ENCODE results near the gene SPON2.

The SPON2 gene

DNA sequence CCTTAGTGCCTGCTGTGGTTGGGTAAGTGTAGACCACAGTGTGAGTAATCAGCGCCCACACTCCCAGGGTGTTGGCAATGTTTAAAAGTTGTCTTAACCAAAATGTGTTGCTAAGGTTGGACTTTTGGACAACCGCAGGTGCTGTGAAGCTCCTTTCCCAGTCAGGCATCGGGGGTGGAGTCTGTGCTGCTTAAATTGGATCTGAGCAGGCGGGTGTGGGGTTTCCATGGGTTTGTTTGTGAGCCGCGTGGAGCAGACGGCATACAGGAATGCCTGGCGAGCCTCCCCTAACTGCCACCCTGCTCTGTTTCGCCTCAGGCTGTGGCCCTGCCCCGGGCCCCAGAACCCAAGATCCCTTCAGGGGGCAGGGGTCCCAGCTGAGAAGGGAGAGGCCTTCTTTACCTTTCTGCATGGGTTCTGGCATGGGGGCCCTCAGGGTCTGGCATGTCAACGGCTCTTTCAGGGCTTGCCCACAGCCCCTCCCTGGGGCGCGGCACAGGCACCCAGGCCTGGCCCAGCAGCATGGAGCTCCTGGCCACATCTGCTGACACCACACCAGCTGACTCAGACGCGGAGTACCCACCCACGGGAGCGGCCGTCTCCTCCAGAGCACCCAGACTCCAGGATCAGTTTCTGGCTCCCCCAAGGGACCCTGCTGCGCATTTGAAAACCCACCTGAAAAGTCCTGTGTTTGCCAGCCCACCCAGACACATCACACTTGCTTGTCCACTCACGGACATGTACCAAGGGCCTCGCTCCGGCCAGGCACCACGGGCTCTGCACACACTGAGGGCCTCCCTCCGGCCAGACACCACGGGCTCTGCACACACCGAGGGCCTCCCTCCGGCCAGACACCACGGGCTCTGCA is 5.1 kb upstream of the SPON2 start:
- peaks cover 48% of the 10 kb centered on the region for H3K27me3 Mint-ChIP-seq
- peaks cover 19% of the 10 kb centered on the region for H3K4me1 Mint-ChIP-seq
- peaks cover 18% of the 10 kb centered on the region for H3K9me3 Mint-ChIP-seq
- CTCF ChIA-PET: no interaction called here
- no peak overlapping the region for H3K27ac Mint-ChIP-seq
- H3K4me3 Mint-ChIP-seq: no peak overlapping the region
- peaks cover 22% of the 10 kb centered on the region for H3K36me3 Mint-ChIP-seq
- no peak for DNase-seq

DNA sequence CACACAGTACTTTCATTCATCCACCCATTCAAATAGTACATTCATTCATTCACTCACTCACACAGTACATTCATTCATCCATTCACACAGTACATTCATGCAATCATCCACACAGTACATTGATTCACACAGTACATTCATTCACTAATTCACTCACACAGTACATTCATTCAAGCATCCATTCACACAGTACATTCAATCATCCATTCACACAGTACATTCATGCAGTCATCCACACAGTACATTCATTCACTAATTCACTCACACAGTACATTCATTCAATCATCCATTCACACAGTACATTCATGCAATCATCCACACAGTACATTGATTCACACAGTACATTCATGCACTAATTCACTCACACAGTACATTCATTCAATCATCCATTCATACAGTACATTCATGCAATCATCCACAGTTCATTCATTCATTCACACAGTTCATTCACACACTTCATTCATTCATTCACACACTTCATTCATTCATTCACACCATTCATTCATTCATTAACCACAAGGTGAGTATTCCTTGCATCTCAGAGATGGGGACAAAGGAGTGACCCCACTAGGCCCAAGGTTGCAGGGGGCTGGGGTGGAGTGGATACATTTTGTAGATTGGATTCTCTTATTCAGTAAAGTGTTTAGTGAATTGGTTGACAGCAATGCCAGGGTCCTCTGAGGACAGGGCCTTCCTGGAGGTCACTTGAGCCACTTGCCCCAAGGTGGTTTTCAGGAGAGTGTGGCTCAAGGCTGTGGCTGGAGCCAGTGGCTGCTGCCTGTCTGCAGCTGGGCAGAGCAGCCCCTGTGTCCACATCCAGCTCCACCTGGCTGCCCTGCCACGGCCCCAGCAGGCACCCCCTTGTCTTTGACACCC is 4.3 kb upstream of the SPON2 start:
- Mint-ChIP-seq H3K36me3 (peaks cover 15% of the 10 kb centered on the region), H3K4me3 (no peak overlapping the region), H3K9me3 (peaks cover 11% of the 10 kb centered on the region), H3K27me3 (peaks cover 50% of the 10 kb centered on the region), H3K4me1 (peaks cover 13% of the 10 kb centered on the region), H3K27ac (no peak overlapping the region)
- CTCF ChIA-PET: no interaction called here
- no peak for DNase-seq

DNA sequence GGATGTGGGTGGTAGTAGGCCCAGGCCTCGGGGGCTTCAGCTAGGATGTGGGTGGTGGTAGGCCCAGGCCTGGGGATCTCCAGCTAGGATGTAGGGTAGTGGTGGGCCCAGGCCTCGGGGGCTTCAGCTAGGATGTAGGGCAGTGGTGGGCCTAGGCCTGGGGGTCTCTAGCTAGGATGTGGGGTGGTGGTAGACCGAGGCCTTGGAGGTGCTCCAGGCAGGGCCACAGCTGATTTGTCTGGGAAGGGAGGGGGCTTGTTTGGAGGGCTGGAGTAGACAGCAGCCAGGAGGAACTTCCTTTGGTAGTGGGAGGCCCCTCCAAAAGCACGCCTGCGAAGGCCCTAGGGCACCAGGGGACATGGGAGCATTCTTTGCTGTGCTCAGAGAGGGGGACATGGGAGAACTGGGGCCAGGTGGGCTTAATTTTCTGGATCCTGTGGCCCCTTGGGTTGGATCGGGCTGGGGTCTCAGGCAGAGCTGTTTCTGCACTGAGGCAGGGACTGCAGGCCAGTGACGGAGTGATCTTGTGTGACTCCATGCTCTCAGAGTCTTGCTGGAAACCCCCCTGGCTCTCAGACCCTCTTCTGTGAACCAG is 3.3 kb upstream of the SPON2 start:
- Mint-ChIP-seq H3K4me1 (peaks cover 11% of the 10 kb centered on the region), H3K27me3 (peaks cover 52% of the 10 kb centered on the region), H3K4me3 (no peak overlapping the region), H3K27ac (peak overlapping the region; percentile 46), H3K36me3 (peaks cover 10% of the 10 kb centered on the region), H3K9me3 (peaks cover 6% of the 10 kb centered on the region)
- CTCF ChIA-PET: interaction anchor here (0.8 kb wide), 1 partner anchor 9 kb away, joined by 3 read pairs; no protein-coding TSS in a partner anchor
- no peak for DNase-seq

DNA sequence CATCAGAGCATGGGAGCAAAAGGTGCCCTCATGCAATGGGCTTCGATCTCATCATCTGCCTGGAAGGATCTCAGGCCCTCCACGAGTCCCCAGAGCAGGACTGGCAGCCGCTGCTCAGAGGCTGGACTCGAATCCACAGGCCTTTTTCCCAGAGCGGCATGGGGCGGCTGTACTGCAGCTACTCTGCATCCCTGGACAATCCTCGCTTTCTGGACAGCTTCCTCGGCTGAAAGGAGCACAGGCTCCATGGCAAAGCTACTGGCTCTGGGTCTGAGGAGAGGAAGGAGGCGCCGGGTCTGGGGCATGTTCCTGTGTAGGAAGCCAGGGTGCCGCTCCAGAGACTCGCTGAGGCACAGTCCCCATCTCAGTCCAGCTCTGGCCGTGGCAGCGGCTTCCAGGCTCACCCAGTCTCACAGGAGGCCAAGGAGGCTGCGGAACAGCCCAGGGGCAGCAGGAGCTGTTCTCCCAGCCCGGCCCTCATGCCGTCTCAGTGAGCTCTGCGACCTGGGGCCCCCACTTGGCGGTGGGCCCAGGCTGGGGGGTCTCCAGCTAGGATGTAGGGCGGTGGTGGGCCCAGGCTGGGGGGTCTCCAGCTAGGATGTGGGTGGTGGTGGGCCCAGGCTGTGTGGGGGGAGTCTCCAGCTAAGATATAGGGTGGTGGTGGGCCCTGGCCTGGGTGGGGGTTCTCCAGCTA is 2.7 kb upstream of the SPON2 start:
- no peak overlapping the region for H3K27ac Mint-ChIP-seq
- peaks cover 5% of the 10 kb centered on the region for H3K36me3 Mint-ChIP-seq
- no peak for DNase-seq
- peaks cover 1% of the 10 kb centered on the region for H3K9me3 Mint-ChIP-seq
- H3K4me1 Mint-ChIP-seq: peaks cover 12% of the 10 kb centered on the region
- CTCF ChIA-PET: interaction anchor here (0.8 kb wide), 1 partner anchor 9 kb away, joined by 3 read pairs; no protein-coding TSS in a partner anchor
- H3K27me3 Mint-ChIP-seq: peaks cover 55% of the 10 kb centered on the region
- H3K4me3 Mint-ChIP-seq: no peak overlapping the region

DNA sequence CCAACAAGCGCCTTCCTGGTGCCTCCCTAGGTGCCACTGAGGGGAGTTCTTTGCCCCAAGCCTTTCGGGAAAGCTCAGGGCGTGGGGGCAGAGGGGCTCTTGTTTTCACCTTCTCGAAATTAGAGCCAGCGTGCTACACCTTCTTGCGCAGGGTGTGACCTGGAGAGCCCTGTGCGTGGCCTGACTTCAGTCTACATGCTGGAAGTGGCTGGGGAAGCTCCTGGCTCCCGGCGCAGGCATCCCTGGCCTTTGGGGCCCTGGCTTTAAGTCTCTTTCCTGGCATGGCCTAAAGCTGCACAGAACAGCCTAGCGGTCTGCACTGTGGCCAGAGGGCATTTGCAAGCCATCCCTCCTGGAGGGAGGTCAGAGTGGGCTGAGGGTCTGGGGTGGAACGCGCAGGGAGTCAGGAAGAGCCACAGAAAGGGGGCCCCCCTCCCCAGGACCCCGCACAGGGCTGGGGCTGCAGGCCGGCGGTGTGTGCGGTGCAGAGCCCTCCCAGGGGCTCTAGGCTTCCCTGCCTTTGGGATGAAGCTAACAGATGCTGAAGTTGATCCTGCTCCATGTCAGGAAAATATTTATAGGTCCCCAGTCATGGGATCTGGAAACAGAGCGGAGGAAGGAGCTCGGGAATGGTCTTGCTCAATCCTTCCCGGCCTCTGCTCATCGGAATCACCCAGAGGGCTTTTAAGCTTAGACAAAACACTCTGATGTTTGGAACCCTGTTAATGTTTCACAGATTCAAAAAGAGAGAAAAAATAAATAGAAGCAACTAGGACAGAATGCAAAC is 781 bp upstream of the SPON2 start:
- Mint-ChIP-seq H3K36me3 (no peaks in the 10 kb centered on the region), H3K4me3 (no peak overlapping the region), H3K9me3 (no peaks in the 10 kb centered on the region), H3K4me1 (peaks cover 18% of the 10 kb centered on the region), H3K27ac (no peak overlapping the region), H3K27me3 (peaks cover 69% of the 10 kb centered on the region)
- DNase-seq: no peak
- CTCF ChIA-PET: interaction anchor here (1.5 kb wide), 1 partner anchor 46 kb away, joined by 3 read pairs; no protein-coding TSS in a partner anchor

DNA sequence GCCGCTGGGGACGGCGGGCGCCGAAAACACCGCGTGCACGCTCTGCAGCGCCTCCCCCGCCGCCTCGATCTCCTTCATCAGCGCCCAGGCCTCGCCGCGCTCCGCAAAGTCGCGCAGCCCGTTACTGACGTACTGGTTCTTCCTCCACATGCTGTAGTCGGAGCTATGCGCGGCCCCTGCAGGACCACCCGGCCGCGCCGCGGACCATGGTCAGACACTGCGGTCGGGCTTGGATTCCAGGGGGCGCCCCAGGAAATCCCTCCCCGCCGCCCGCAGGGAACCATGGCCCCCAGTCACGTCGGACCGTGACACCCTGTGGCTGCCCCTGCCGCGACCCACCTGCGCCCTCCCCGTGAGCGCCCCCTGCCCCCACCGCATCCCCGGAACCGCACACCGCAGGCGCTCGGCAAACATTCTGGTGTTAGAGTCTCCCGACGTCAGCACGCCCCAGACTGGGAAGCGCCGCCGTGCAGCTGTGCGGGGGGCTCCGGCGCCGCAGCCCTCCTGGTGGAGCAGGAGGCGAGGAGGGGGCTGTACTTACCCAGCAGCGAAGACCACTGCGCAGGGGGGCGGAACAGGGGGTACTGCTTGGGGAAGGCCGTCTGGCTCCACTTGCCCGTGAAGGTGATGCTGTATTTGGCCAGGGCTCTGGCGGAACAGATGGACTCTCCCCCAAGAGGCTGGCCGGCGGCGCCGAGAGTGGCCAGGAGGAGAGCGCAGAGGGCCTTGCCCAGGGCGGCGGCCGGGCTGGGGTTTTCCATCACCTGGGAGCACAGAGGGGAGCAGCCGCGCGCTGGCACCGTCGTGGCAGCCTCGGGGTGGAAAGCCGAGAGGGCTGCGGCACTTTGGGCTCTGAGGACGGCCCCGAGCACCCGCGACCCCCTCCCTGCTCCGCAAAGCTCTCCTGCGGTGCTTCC is 814 bp downstream of the SPON2 start:
- Mint-ChIP-seq H3K27me3 (peaks cover 75% of the 10 kb centered on the region), H3K9me3 (no peaks in the 10 kb centered on the region), H3K4me1 (peaks cover 31% of the 10 kb centered on the region), H3K4me3 (peak overlapping the region; percentile 35), H3K27ac (no peak overlapping the region), H3K36me3 (no peaks in the 10 kb centered on the region)
- DNase-seq: peak; percentile 68
- CTCF ChIA-PET: interaction anchor here (0.8 kb wide), 1 partner anchor 14 kb away, joined by 3 read pairs; no protein-coding TSS in a partner anchor

DNA sequence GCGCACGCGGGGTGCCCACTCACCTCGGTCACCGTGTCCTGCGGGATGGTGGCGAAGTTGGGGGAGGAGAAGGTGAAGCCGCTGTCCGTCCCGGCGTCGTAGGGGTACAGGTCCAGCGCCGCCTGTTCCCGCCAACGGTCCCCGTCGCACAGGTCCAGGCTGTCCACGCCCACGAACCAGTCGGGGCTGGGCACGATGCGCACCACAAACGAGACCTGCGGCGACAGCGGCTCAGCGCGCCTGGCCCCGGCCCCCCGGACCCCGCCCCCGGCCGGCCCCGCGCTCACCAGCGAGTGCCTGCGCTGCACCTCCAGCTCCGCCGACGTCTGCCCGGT is 1.4 kb downstream of the SPON2 start:
- H3K27ac Mint-ChIP-seq: no peak overlapping the region
- peak overlapping the region; percentile 32 for H3K4me3 Mint-ChIP-seq

DNA sequence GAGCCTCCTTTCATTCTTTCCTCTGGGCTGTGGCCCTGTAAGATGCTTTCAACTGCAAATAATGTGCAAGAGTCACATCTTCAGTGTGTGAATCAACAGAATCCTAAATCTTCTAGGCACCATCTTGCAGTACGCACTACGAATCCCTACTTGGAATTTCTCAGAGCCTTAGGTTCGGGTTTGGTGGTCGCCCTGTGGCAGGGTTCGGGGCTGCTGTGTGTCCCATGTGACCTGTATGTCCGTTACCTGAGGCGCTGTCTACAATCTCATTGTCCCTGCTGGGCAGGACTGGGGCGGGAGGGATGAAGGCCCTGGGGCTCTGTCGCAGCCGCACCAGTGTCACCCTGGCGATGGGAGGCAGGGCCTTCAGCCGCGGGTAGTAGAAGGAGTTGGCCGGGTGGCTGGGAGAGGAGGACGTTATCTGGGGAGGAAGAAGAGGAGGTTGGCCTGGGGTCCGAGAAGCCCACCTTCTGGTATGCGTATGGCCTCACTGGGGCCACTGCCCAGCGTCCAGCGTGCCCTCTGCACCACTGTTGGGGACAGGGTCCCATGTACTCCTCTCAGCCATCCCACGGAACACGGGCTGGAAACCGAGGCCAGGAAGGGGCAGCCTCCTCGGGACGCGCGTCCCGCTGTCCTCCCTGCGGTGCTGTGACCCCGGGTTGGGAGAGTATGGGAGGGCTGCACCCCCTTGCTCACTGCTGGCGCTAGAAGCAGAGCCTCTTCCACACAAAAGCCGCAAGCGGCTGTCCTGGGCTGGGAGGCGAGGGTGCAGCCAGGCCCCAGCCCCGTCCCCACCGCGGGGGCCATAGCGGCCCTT is 2.0 kb downstream of the SPON2 start:
- Mint-ChIP-seq H3K27me3 (peaks cover 78% of the 10 kb centered on the region), H3K4me3 (no peak overlapping the region), H3K9me3 (no peaks in the 10 kb centered on the region), H3K36me3 (no peaks in the 10 kb centered on the region), H3K4me1 (peaks cover 32% of the 10 kb centered on the region), H3K27ac (no peak overlapping the region)
- CTCF ChIA-PET: interaction anchor here (0.8 kb wide), 2 partner anchors 16 to 96 kb away, joined by 3 read pairs; no protein-coding TSS in a partner anchor
- DNase-seq: no peak

More for the DNA sequence above, 1.4 kb downstream of the SPON2 start:
- CTCF ChIA-PET: interaction anchor here (0.8 kb wide), 1 partner anchor 15 kb away, joined by 3 read pairs; no protein-coding TSS in a partner anchor
- Mint-ChIP-seq H3K27me3 (peaks cover 75% of the 10 kb centered on the region), H3K4me1 (peaks cover 32% of the 10 kb centered on the region), H3K36me3 (no peaks in the 10 kb centered on the region), H3K9me3 (no peaks in the 10 kb centered on the region)
- no peak for DNase-seq

DNA sequence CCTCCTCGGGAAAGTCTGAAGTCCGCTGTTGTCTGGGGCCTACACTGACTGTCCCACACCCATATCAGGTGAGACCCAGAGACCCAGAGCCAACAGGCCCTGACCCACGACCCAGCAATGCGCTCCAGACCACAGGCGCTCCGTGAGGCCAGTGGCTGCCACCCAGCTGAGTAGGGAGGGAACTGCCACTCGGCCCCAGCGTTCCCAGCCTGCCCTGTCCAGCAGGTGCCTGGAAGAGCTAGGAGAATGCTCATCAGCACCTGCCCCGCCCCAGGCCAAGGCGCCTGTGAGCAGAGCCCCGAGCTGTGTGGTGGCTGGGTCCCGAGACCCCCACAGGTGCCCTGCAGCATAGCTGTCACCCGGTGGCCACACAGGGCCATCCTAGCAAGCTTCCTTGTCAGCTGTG is 2.7 kb downstream of the SPON2 start:
- no peaks in the 10 kb centered on the region for H3K9me3 Mint-ChIP-seq
- DNase-seq: no peak
- no peak overlapping the region for H3K4me3 Mint-ChIP-seq
- no peak overlapping the region for H3K27ac Mint-ChIP-seq
- no peaks in the 10 kb centered on the region for H3K36me3 Mint-ChIP-seq
- H3K27me3 Mint-ChIP-seq: peaks cover 79% of the 10 kb centered on the region
- CTCF ChIA-PET: interaction anchor here (0.8 kb wide), 1 partner anchor 97 kb away, joined by 3 read pairs; no protein-coding TSS in a partner anchor
- peaks cover 32% of the 10 kb centered on the region for H3K4me1 Mint-ChIP-seq

DNA sequence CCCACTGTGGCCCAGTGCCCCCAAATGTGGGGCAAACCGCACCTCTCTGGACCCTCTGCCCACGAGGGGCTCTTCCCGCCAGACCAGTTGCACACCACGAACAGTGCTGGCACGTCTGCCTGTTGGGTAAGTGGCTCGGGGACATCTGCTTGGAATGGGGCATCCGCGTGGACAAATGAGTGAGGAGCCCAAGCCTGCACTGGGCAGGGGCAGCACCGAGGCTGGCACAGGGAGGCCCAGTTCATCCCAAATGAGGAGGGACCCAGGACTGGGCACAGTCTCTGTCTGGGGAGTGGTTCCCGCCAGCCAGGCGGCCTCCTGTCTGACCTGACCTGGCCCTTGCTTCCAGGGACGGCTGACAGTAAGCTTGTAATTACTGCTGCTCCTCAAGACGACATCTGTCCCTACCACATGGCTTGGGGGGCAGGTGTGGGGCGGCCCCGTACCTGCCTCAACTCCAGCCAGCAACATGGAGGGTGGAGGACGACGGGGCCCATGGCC is 3.2 kb downstream of the SPON2 start:
- DNase-seq: no peak
- Mint-ChIP-seq H3K27ac (no peak overlapping the region), H3K9me3 (no peaks in the 10 kb centered on the region), H3K4me1 (peaks cover 32% of the 10 kb centered on the region), H3K4me3 (peak overlapping the region; percentile 25), H3K27me3 (peaks cover 81% of the 10 kb centered on the region), H3K36me3 (no peaks in the 10 kb centered on the region)
- CTCF ChIA-PET: interaction anchor here (1.0 to 4.0 kb wide), 2 partner anchors 14 to 100 kb away, joined by 3 to 37 read pairs; no protein-coding TSS in a partner anchor
